GM21825 (cell line): ENCODE results near the gene NEK6.

Experiments used
- ATAC-seq: cut with Tn5 transposase; IDR thresholded peaks from one replicate; pipeline ENCODE4 v1.9.1; 2021; ENCODE audit warnings: mild to moderate bottlenecking, moderate library complexity; ENCODE audit not compliant: unreplicated experiment

The NEK6 gene

GRCh38 chr9:124257844-124258606 is at the start of gene NEK6:
Gene NEK6 (plus strand): TSS chr9:124257949. CDS start chr9:124301965, 44,016 bp downstream.
- ATAC-seq, result no peak

GRCh38 chr9:124208571-124208970 is 49.2 kb upstream of the NEK6 start:
- no peak for ATAC-seq

- ATAC-seq, result no peak
Measured at GRCh38 chr9:124209279-124209678, 48.5 kb upstream of the NEK6 start.

GRCh38 chr9:124209774-124210173 is 48.0 kb upstream of the NEK6 start:
- ATAC-seq, result no peak

- peak; percentile 48 for ATAC-seq
Measured at GRCh38 chr9:124210697-124211096, 47.1 kb upstream of the NEK6 start.

GRCh38 chr9:124212381-124213050 is 45.2 kb upstream of the NEK6 start:
- ATAC-seq, result no peak

- ATAC-seq, result no peak
Measured at GRCh38 chr9:124213396-124213795, 44.4 kb upstream of the NEK6 start.

GRCh38 chr9:124214116-124214515 is 43.6 kb upstream of the NEK6 start:
- ATAC-seq, result no peak

GRCh38 chr9:124214596-124215367 is 43.0 kb upstream of the NEK6 start:
- ATAC-seq, result no peak

GRCh38 chr9:124215368-124215910 is 42.3 kb upstream of the NEK6 start:
- no peak for ATAC-seq

- ATAC-seq, result no peak
Measured at GRCh38 chr9:124215956-124216355, 41.8 kb upstream of the NEK6 start.

- no peak for ATAC-seq
Measured at GRCh38 chr9:124216474-124217176, 41.1 kb upstream of the NEK6 start.

- ATAC-seq, result peak; percentile 38
Measured at GRCh38 chr9:124217836-124218437, 39.8 kb upstream of the NEK6 start.

GRCh38 chr9:124218438-124218982 is 39.2 kb upstream of the NEK6 start:
- ATAC-seq, result peak; percentile 53

GRCh38 chr9:124218987-124219461 is 38.7 kb upstream of the NEK6 start:
- peak; percentile 10 for ATAC-seq

GRCh38 chr9:124220946-124221451 is 36.8 kb upstream of the NEK6 start:
- no peak for ATAC-seq

GRCh38 chr9:124221676-124222075 is 36.1 kb upstream of the NEK6 start:
- ATAC-seq, result no peak

- no peak for ATAC-seq
Measured at GRCh38 chr9:124222109-124222508, 35.6 kb upstream of the NEK6 start.

- no peak for ATAC-seq
Measured at GRCh38 chr9:124222918-124223720, 34.6 kb upstream of the NEK6 start.
